SK-N-SH treated with all-trans-retinoic acid at 6 μM for 48 hours (cell line): ENCODE data around the gene RBM6.

ENCODE experiments used
- ARNTL ChIP-seq: fragments of 450-650 bp; formaldehyde crosslinking; IDR thresholded peaks from 2 replicates; pipeline ENCODE4 v1.5.0; 2020; ENCODE audit warnings: low read depth, mild to moderate bottlenecking, moderate library complexity, borderline replicate concordance
- CREB5 ChIP-seq: fragments of 250-450 bp; sonication (Bioruptor Pico); IDR thresholded peaks from 2 replicates; pipeline ENCODE4 v1.5.1; 2020; ENCODE audit warnings: low read depth, mild to moderate bottlenecking, moderate library complexity
- CSDC2 ChIP-seq: fragments of 250-450 bp; sonication (Bioruptor Pico); IDR thresholded peaks from 2 replicates; pipeline ENCODE4 v1.5.0; 2020; ENCODE audit warnings: mild to moderate bottlenecking, moderate library complexity
- GLIS3 ChIP-seq: fragments of 250-450 bp; sonication (Bioruptor Pico); IDR thresholded peaks from 2 replicates; pipeline ENCODE4 v1.5.0; 2020; ENCODE audit warnings: mild to moderate bottlenecking, moderate library complexity
- OSR1 ChIP-seq: fragments of 250-450 bp; sonication (Bioruptor Pico); IDR thresholded peaks from 2 replicates; pipeline ENCODE4 v1.8.0; 2022; ENCODE audit warnings: moderate library complexity, mild to moderate bottlenecking, inconsistent platforms
- PATZ1 ChIP-seq: fragments of 250-450 bp; sonication (Bioruptor Pico); IDR thresholded peaks from 2 replicates; pipeline ENCODE4 v1.8.0; 2020; ENCODE audit warnings: mild to moderate bottlenecking, moderate library complexity, borderline replicate concordance
- POU6F1 ChIP-seq: fragments of 250-450 bp; sonication (Bioruptor Pico); IDR thresholded peaks from 2 replicates; pipeline ENCODE4 v1.8.0; 2021; ENCODE audit warnings: low read depth, mild to moderate bottlenecking, moderate library complexity, borderline replicate concordance
- RARB ChIP-seq: fragments of 250-450 bp; sonication (Bioruptor Pico); IDR thresholded peaks from 2 replicates; pipeline ENCODE4 v1.8.0; 2021; ENCODE audit warnings: mild to moderate bottlenecking, moderate library complexity
- TSHZ2 ChIP-seq: fragments of 250-450 bp; sonication (Bioruptor Pico); IDR thresholded peaks from 2 replicates; pipeline ENCODE4 v1.5.0; 2020; ENCODE audit warnings: mild to moderate bottlenecking, moderate library complexity
- ZNF8 ChIP-seq: fragments of 450-650 bp; formaldehyde crosslinking; IDR thresholded peaks from 2 replicates; pipeline ENCODE4 v1.5.0; 2020; ENCODE audit warnings: mild to moderate bottlenecking, moderate library complexity

GRCh38 chr3:49968346-49968745, 28.4 kb downstream of the RBM6 start:
- TF ChIP-seq PATZ1 (no peak), CSDC2 (no peak), ARNTL (CRISPR knock-in tag) (no peak), POU6F1 (CRISPR knock-in tag) (no peak), RARB (no peak), OSR1 (CRISPR knock-in tag) (no peak), ZNF8 (CRISPR knock-in tag) (no peak), GLIS3 (CRISPR knock-in tag) (no peak), CREB5 (no peak), TSHZ2 (no peak)
